Epithelial cell of proximal tubule (primary cell): ENCODE data around the gene SAPCD1. TPM values are rescaled to one million over a fixed set of nuclear protein-coding genes. Genes with fewer than 3 reads are reported as not detected.

Experiments
- DNase-seq: peaks from one replicate; pipeline ENCODE4 v3.0.0-alpha.2; 2011; ENCODE audit warnings: low read depth
- H3K4me3 ChIP-seq: 2 replicates; pipeline ENCODE4 v1.5.1; 2011; ENCODE audit warnings: low read depth, mild to moderate bottlenecking, low read length
- total RNA-seq: library from RNA; depleted of rRNA; stranded (reverse); fragments of >200 nt; gene quantifications from 2 replicates; pipeline ENCODE4 v1.2.3, GENCODE V29; 2015
- TF ChIP-seq, protein P1 (sequence below): conservative IDR thresholded peaks from 2 replicates; pipeline ENCODE4 v1.5.1; 2012; ENCODE audit warnings: low read depth, mild to moderate bottlenecking, low read length

The SAPCD1 gene
- total RNA-seq, 1 donor from 2014 or later, result 4.4 TPM

DNA sequence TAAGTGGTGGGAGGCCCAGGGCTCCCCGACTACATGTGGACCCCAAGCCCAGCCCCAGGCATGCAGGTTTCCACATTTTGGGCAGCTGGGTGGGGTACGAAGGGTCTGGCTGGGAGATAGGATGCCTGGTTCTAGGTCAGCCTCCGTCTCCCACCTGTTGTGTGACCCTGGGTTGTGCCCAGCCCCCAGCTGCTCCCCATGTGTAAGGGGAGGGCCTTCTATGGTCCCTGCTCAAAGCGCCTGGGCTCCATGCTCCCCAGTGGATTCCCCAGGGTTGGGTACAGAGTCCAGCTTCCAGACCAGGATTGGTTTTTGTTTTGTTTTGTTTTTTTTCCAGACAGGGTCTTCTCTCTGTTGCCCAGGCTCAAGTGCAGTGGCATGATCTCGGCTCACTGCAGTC lies 15.7 kb downstream of the SAPCD1 start:
- TF ChIP-seq, protein P1, sequence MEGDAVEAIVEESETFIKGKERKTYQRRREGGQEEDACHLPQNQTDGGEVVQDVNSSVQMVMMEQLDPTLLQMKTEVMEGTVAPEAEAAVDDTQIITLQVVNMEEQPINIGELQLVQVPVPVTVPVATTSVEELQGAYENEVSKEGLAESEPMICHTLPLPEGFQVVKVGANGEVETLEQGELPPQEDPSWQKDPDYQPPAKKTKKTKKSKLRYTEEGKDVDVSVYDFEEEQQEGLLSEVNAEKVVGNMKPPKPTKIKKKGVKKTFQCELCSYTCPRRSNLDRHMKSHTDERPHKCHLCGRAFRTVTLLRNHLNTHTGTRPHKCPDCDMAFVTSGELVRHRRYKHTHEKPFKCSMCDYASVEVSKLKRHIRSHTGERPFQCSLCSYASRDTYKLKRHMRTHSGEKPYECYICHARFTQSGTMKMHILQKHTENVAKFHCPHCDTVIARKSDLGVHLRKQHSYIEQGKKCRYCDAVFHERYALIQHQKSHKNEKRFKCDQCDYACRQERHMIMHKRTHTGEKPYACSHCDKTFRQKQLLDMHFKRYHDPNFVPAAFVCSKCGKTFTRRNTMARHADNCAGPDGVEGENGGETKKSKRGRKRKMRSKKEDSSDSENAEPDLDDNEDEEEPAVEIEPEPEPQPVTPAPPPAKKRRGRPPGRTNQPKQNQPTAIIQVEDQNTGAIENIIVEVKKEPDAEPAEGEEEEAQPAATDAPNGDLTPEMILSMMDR, result no peak
- no peak for DNase-seq
- no peak overlapping the region for H3K4me3 ChIP-seq

DNA sequence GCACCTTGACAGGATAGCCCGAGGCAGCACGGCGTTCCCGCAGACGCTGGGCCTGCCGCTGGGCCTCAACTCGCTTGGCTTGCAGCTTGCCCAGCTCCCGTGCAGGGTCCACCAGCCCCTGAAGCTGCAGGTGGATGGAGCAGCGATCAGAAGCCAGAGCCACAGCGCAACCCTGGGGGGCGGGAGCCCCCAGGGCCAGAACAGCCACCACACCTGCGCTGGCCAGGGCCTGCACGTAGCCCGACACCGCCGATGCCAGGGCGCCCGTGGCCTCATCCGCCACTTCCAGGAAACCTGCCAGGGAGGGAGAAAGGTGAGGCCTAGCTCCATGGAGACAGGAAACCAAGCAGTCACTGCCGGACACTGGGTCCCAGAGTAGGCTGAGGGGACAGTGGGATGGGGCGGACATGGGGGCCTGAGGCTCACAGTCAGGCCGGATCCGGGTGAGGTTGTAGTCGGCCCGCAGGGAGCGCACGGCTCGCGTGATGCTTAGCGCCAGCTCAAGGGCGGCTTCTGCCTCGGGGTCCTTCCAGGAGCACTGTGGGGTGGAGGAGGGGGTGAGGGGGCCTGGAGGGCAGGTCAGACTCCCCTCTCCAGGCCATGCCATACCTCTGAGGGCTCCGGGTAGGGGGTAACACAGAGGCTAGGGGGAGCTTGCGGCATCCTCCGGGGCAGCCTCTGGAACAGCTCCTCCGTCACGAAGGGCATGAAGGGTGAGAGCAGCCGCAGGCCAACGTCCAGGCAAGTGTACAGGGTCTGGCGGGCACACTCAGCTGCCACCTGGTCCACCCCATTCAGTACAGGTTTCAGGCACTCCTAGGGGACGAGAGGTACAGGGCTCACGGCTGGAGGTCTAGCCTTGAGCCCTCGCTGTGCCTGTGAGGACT lies 16.8 kb downstream of the SAPCD1 start:
- H3K4me3 ChIP-seq, result no peak overlapping the region
- no peak for DNase-seq
- TF ChIP-seq, protein P1, result no peak

DNA sequence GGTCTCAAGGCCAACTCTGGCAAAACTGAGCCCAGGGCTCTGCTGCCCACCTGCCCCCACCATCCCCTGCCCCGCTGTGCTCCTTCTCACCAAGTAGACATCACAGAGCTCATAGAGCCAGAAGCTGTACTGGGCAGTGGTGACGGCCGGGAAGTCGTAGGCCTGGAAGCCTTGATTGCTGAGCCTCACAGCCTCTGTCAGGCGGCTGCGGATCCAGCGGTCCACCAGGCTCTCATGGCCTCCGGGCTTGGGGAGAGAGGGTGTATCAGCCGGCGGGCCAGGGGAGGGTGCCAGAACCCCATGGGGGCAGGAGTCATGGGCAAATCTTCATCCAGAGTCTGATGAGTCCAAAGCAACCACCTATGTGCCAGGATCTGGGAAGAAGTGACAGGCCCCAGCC lies 17.5 kb downstream of the SAPCD1 start:
- TF ChIP-seq, protein P1, result no peak
- DNase-seq, result no peak
- no peak overlapping the region for H3K4me3 ChIP-seq

GRCh38 chr6:31780507-31781243 lies 18.2 kb downstream of the SAPCD1 start:
- TF ChIP-seq, protein P1, result no peak
- no peak overlapping the region for H3K4me3 ChIP-seq
- no peak for DNase-seq

DNA sequence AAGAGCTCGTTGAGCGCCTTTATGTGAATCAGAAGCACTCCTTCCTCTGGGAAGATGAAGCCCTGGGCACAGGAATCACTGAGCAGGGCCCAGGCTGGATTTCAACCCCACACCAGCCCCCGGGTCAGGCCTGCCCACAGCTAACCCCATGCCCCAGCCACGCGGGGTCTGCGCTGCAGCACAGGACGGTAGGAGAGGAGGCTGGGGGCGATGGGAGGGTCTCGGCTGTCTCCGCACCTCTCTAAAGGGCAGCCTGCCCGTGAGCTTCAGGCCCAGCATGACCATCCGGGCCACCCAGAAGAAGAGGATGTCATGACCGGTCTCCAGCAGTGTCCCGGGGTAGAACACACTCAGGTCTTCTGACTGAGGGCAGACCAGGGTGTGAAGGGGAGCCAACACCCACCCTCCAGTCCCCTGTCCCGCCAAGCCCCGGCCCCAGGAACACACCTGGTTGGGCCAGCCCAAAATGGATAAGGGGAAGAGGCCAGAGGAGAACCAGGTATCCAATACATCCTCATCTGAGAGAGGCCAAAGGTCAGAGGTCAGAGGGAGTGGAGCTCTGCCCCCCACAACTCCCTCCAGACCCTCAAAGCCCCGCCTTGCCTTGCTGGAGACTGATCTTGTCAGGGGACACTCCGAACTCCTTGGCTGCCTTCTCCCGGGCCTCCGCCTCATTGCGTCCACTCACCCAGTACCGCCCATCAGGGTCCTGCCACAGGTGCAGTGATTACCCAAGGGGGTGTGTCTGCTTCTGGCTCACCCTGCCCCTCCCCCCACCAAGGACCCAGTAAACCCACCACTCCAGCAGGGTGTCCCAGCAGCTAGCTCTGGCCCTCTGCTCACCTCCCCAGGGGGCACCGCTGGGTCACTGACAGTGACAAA lies 19.0 kb downstream of the SAPCD1 start:
- TF ChIP-seq, protein P1, result no peak
- no peak overlapping the region for H3K4me3 ChIP-seq
- DNase-seq, result no peak

DNA sequence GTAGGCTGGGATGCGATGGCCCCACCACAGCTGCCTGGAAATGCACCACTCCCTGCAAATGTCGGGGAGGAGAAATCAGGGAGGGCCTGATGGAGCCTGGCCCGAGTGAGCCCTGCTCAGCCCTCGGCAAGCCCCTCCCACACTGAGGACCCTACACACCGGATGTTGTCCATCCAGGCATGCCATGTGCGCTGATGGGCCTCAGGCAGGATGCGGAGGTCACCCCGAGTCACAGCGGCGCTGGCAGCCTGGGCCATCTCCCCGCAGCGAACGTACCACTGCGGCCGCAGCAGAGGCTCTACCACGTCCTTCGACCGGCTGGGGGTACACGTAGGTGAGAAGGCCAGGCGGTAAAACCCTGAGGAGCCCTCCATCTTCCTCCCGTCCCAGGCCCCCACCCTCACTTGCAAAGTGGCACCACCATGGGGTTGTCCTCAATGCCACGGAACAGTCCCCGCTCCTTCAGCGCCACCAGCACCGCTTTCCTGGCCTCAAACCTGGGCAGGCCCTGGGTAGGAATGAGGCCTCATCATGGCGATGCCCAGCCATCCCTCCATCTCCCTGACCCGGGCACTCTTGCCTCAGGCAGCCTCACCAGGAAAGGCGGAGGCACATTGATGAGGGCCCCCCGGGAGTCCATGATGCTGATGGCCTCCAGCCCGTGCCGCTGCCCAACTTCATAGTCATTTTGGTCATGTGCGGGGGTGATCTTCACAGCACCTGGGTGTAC lies 19.8 kb downstream of the SAPCD1 start:
- H3K4me3 ChIP-seq, result no peak overlapping the region
- DNase-seq, result no peak
- TF ChIP-seq, protein P1, result no peak
